HG03575 (cell line): ENCODE results near the gene SPATA46.

Experiments used
- ATAC-seq: cut with Tn5 transposase; IDR thresholded peaks from one replicate; pipeline ENCODE4 v1.9.1; 2021; ENCODE audit not compliant: unreplicated experiment, insufficient number of reproducible peaks, low FRiP score; ENCODE audit errors: extremely low read depth

Gene SPATA46

GRCh38 chr1:162381383-162381782, 4.7 kb upstream of the SPATA46 start, which contains the start of gene C1orf226:
Gene C1orf226, plus strand, starts transcription at chr1:162381728. Its CDS starts 174 bp downstream, at chr1:162381902.
- ATAC-seq, result no peak

- ATAC-seq, result no peak
These were observed 3.6 kb upstream of the SPATA46 start for GRCh38 chr1:162380061-162380846.

GRCh38 chr1:162375463-162375862, 1.2 kb downstream of the SPATA46 start:
- ATAC-seq, result no peak

- no peak for ATAC-seq
These were observed 2.2 kb downstream of the SPATA46 start for GRCh38 chr1:162374406-162374805.

- ATAC-seq, result no peak
These were observed 3.0 kb downstream of the SPATA46 start for GRCh38 chr1:162373541-162374260.

GRCh38 chr1:162373072-162373427, 3.6 kb downstream of the SPATA46 start:
- ATAC-seq, result no peak

GRCh38 chr1:162372159-162373071, 4.2 kb downstream of the SPATA46 start:
- ATAC-seq, result no peak

- ATAC-seq, result no peak
These were observed 5.0 kb downstream of the SPATA46 start for GRCh38 chr1:162371611-162372010.

GRCh38 chr1:162370721-162371120, 5.9 kb downstream of the SPATA46 start:
- ATAC-seq, result no peak

- ATAC-seq, result no peak
These were observed 6.5 kb downstream of the SPATA46 start for GRCh38 chr1:162370161-162370560.

- ATAC-seq, result no peak
These were observed 7.1 kb downstream of the SPATA46 start for GRCh38 chr1:162369571-162369970.

- no peak for ATAC-seq
These were observed 8.2 kb downstream of the SPATA46 start for GRCh38 chr1:162368451-162368850.

GRCh38 chr1:162367772-162368171, 8.9 kb downstream of the SPATA46 start:
- no peak for ATAC-seq

- ATAC-seq, result no peak
These were observed 9.6 kb downstream of the SPATA46 start for GRCh38 chr1:162367073-162367472.

- ATAC-seq, result no peak
These were observed 10.0 kb downstream of the SPATA46 start for GRCh38 chr1:162366671-162367070.

GRCh38 chr1:162366149-162366548, 10.5 kb downstream of the SPATA46 start:
- no peak for ATAC-seq

GRCh38 chr1:162365284-162366020, 11.2 kb downstream of the SPATA46 start:
- ATAC-seq, result no peak

GRCh38 chr1:162364498-162364897, 12.2 kb downstream of the SPATA46 start:
- ATAC-seq, result no peak

- no peak for ATAC-seq
These were observed 12.8 kb downstream of the SPATA46 start for GRCh38 chr1:162363823-162364222.
